ENCODE data around the gene OSBPL9. TPM values are rescaled to one million over a fixed set of nuclear protein-coding genes. Genes with fewer than 3 reads are reported as not detected.

The OSBPL9 gene
- total and polyA plus RNA-seq, 9 of the 15 experiments (the other 6 are each of a cell fraction or from before 2014, with no cell fraction given) = 43.9 to 217 (median 170) TPM

- TF ChIP-seq SIN3A (IDR thresholded peaks at IDR 0.05; ENCODE audit: borderline replicate concordance in 2 of 2, control insufficient read depth in 1 of 2, low read depth in 2 of 2, low read length in 2 of 2) (no peak), CSDE1 (IDR thresholded peaks at IDR 0.05) (no peak), EP300 (IDR thresholded peaks at IDR 0.05; ENCODE audit: low read length) (peak; percentile 56), MCM2 (IDR thresholded peaks at IDR 0.05; ENCODE audit: low read depth) (no peak), TCF7 (IDR thresholded peaks at IDR 0.05; ENCODE audit: borderline replicate concordance) (no peak), SLC30A9 (CRISPR knock-in tag; IDR thresholded peaks at IDR 0.05) (no peak), CLOCK (CRISPR knock-in tag; IDR thresholded peaks at IDR 0.05; ENCODE audit: borderline replicate concordance) (no peak), FIP1L1 (IDR thresholded peaks at IDR 0.05; ENCODE audit: low read depth, low read length, poor library complexity, severe bottlenecking) (no peak), E2F4 (CRISPR knock-in tag; IDR thresholded peaks at IDR 0.05; ENCODE audit: low read depth) (no peak), ZFP91 (CRISPR knock-in tag; IDR thresholded peaks at IDR 0.05) (no peak), HMGN3 (IDR thresholded peaks at IDR 0.05; ENCODE audit: borderline replicate concordance, extremely low read depth, insufficient read length, low read depth, low read length) (no peak), NR1H2 (CRISPR knock-in tag; IDR thresholded peaks at IDR 0.05) (no peak), ADNP (tag; IDR thresholded peaks at IDR 0.05) (no peak), GABPA (tag; conservative IDR thresholded peaks at IDR 0.05; ENCODE audit: low read depth) (no peak), ZNF133 (CRISPR knock-in tag; IDR thresholded peaks at IDR 0.05) (no peak)
- TF ChIP-seq, protein P1, sequence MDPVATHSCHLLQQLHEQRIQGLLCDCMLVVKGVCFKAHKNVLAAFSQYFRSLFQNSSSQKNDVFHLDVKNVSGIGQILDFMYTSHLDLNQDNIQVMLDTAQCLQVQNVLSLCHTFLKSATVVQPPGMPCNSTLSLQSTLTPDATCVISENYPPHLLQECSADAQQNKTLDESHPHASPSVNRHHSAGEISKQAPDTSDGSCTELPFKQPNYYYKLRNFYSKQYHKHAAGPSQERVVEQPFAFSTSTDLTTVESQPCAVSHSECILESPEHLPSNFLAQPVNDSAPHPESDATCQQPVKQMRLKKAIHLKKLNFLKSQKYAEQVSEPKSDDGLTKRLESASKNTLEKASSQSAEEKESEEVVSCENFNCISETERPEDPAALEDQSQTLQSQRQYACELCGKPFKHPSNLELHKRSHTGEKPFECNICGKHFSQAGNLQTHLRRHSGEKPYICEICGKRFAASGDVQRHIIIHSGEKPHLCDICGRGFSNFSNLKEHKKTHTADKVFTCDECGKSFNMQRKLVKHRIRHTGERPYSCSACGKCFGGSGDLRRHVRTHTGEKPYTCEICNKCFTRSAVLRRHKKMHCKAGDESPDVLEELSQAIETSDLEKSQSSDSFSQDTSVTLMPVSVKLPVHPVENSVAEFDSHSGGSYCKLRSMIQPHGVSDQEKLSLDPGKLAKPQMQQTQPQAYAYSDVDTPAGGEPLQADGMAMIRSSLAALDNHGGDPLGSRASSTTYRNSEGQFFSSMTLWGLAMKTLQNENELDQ (CRISPR knock-in tag; IDR thresholded peaks at IDR 0.05; ENCODE audit: borderline replicate concordance) = no peak
- TF ChIP-seq, protein P2, sequence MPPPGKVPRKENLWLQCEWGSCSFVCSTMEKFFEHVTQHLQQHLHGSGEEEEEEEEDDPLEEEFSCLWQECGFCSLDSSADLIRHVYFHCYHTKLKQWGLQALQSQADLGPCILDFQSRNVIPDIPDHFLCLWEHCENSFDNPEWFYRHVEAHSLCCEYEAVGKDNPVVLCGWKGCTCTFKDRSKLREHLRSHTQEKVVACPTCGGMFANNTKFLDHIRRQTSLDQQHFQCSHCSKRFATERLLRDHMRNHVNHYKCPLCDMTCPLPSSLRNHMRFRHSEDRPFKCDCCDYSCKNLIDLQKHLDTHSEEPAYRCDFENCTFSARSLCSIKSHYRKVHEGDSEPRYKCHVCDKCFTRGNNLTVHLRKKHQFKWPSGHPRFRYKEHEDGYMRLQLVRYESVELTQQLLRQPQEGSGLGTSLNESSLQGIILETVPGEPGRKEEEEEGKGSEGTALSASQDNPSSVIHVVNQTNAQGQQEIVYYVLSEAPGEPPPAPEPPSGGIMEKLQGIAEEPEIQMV (tag; conservative IDR thresholded peaks at IDR 0.05; ENCODE audit: low read depth) = no peak
Measured at GRCh38 chr1:51569284-51570062, 47.4 kb upstream of the OSBPL9 start (continued).
